ENCODE data around the gene EVC2.

- no peak for TF ChIP-seq ZNF274 (IDR thresholded peaks at IDR 0.05; ENCODE audit: low read depth, low read length)
- no peak for TF ChIP-seq YY1 (IDR thresholded peaks at IDR 0.05; ENCODE audit: insufficient read depth, insufficient read length)
- no peak for TF ChIP-seq SUZ12 (IDR thresholded peaks at IDR 0.05; ENCODE audit: extremely low read depth, insufficient read depth, insufficient read length)
These were observed 88.3 kb downstream of the EVC2 start for GRCh38 chr4:5619913-5620625.
